IMR-90 (cell line): Measurements from ENCODE around the gene CDC42BPA. TPM values are rescaled to one million over a fixed set of nuclear protein-coding genes. Genes with fewer than 3 reads are reported as not detected.

Experiments used
- ATAC-seq: fragments of 200-7000 bp; cut with Tn5 transposase; 2 replicates; pipeline ENCODE4 v1.9.1; 2020; ENCODE audit warnings: low read depth, mild to moderate bottlenecking, moderate library complexity
- BruUV-seq: library from RNA; stranded (reverse); fragments of 400-500 nt; replicated peaks from 2 replicates; lab custom pipeline; 2021; lab: Mats Ljungman, UMichigan
- CTCF ChIA-PET: fragments of 300-600 bp; formaldehyde crosslinking; extraction: SDS; loops from one replicate; lab custom pipeline; 2021; ENCODE audit warnings: antibody characterized with exemption; lab: Yijun Ruan, JAX
- POLR2A ChIA-PET: fragments of 300-600 bp; sonication (Branson Sonifier 250); formaldehyde crosslinking; loops from one replicate; lab custom pipeline; 2022; ENCODE audit warnings: antibody characterized with exemption; ENCODE audit not compliant: unreplicated experiment; lab: Charles Lee
- DNase-seq: peaks from one replicate; pipeline ENCODE4 v3.0.0; 2013
- H2AFZ ChIP-seq: replicated peaks from 2 replicates; pipeline ENCODE3; 2013; ENCODE audit warnings: low read length, mild to moderate bottlenecking; ENCODE audit not compliant: poor library complexity
- H2AK5ac ChIP-seq: 2 replicates; pipeline ENCODE4 v1.6.1; 2013; ENCODE audit warnings: low read depth, low read length, inconsistent platforms
- H2AK9ac ChIP-seq: replicated peaks from 2 replicates; pipeline ENCODE3; 2013; ENCODE audit warnings: mild to moderate bottlenecking, low read depth, low read length, moderate library complexity; ENCODE audit not compliant: poor library complexity
- H2BK120ac ChIP-seq: 2 replicates; pipeline ENCODE4 v1.6.1; 2013; ENCODE audit warnings: low read depth, low read length, inconsistent platforms
- H2BK15ac ChIP-seq: 3 replicates; pipeline ENCODE4 v1.6.1; 2013; ENCODE audit warnings: low read depth, low read length, inconsistent platforms
- H2BK20ac ChIP-seq: 2 replicates; pipeline ENCODE4 v1.6.1; 2013; ENCODE audit warnings: low read depth, mild to moderate bottlenecking, inconsistent platforms, low read length, moderate library complexity
- H2BK5ac ChIP-seq: 2 replicates; pipeline ENCODE4 v1.6.1; 2013; ENCODE audit warnings: mild to moderate bottlenecking, low read depth, low read length, inconsistent platforms; ENCODE audit not compliant: poor library complexity, severe bottlenecking
- H3K14ac ChIP-seq: replicated peaks from 2 replicates; pipeline ENCODE4 v1.6.1; 2013; ENCODE audit warnings: low read depth, low read length, inconsistent platforms
- H3K18ac ChIP-seq: 2 replicates; pipeline ENCODE4 v1.6.1; 2013; ENCODE audit warnings: low read depth, low read length, control low read depth
- H3K23ac ChIP-seq: 2 replicates; pipeline ENCODE4 v1.6.1; 2013; ENCODE audit warnings: low read depth, low read length, inconsistent platforms
- H3K27ac ChIP-seq: 2 replicates; pipeline ENCODE4 v1.5.1; 2013; ENCODE audit warnings: mild to moderate bottlenecking, control low read depth, low read length; ENCODE audit not compliant: insufficient read depth
- H3K27me3 ChIP-seq: 2 replicates; pipeline ENCODE4 v1.6.1; 2013; ENCODE audit warnings: low read length; ENCODE audit not compliant: control insufficient read depth, insufficient read depth
- H3K36me3 ChIP-seq: 2 replicates; pipeline ENCODE4 v1.6.1; 2013; ENCODE audit warnings: low read length, mixed read lengths; ENCODE audit not compliant: control insufficient read depth, insufficient read depth
- H3K4ac ChIP-seq: 2 replicates; pipeline ENCODE4 v1.6.1; 2013; ENCODE audit warnings: low read depth, low read length, inconsistent platforms
- H3K4me1 ChIP-seq: 2 replicates; pipeline ENCODE4 v1.6.1; 2013; ENCODE audit warnings: low read length, mixed read lengths; ENCODE audit not compliant: control insufficient read depth, insufficient read depth
- H3K4me2 ChIP-seq: 2 replicates; pipeline ENCODE4 v1.6.1; 2013; ENCODE audit warnings: low read depth, mild to moderate bottlenecking, control low read depth, low read length, moderate library complexity
- H3K4me3 ChIP-seq: 2 replicates; pipeline ENCODE4 v1.5.1; 2013; ENCODE audit warnings: low read depth, mild to moderate bottlenecking, control low read depth, low read length, moderate library complexity; ENCODE audit not compliant: insufficient read depth
- H3K56ac ChIP-seq: 2 replicates; pipeline ENCODE4 v1.6.1; 2013; ENCODE audit warnings: low read length, inconsistent platforms; ENCODE audit not compliant: insufficient read depth; ENCODE audit errors: extremely low read depth
- H3K79me1 ChIP-seq, 2 experiments: 2 replicates each; pipeline ENCODE4 v1.6.1; 2013; ENCODE audit warnings: low read length in 2 of 2, inconsistent platforms in 1 of 2, low read depth in 1 of 2
- H3K9ac ChIP-seq: 2 replicates; pipeline ENCODE4 v1.6.1; 2013; ENCODE audit warnings: low read depth, low read length, control low read depth
- H3K9me1 ChIP-seq: 2 replicates; pipeline ENCODE4 v1.6.1; 2013; ENCODE audit warnings: low read length, inconsistent platforms; ENCODE audit not compliant: insufficient read depth
- H3K9me3 ChIP-seq: 2 replicates; pipeline ENCODE4 v1.6.1; 2013; ENCODE audit warnings: low read length; ENCODE audit not compliant: control insufficient read depth, insufficient read depth
- H4K20me1 ChIP-seq: 2 replicates; pipeline ENCODE4 v1.6.1; 2013; ENCODE audit warnings: low read length, inconsistent platforms; ENCODE audit not compliant: insufficient read depth
- H4K5ac ChIP-seq: 2 replicates; pipeline ENCODE4 v1.6.1; 2013; ENCODE audit warnings: mild to moderate bottlenecking, low read depth, low read length, control low read depth
- H4K8ac ChIP-seq, 2 experiments: 2 replicates each; pipeline ENCODE4 v1.6.1; 2013; ENCODE audit warnings: low read depth in 2 of 2, low read length in 2 of 2, control low read depth in 1 of 2, inconsistent platforms in 1 of 2
- H4K91ac ChIP-seq: 2 replicates; pipeline ENCODE4 v1.6.1; 2013; ENCODE audit warnings: low read depth, low read length, inconsistent platforms; ENCODE audit not compliant: insufficient read depth
- CEBPB ChIP-seq: IDR thresholded peaks from 2 replicates; pipeline ENCODE4 v1.6.1; 2012; ENCODE audit warnings: low read depth, low read length, improper control_type of control experiment
- CTCF ChIP-seq: conservative IDR thresholded peaks from 2 replicates; pipeline ENCODE4 v1.5.1; 2012; ENCODE audit warnings: mild to moderate bottlenecking, low read depth, low read length, improper control_type of control experiment
- MAZ ChIP-seq: IDR thresholded peaks from 2 replicates; pipeline ENCODE4 v1.6.1; 2012; ENCODE audit warnings: low read depth, mild to moderate bottlenecking, low read length, improper control_type of control experiment, moderate library complexity, borderline replicate concordance
- WGBS, 2 experiments: methylation state at CpG; one replicate each; pipeline versions ENCODE4 v1.1.5 to v1.1.7; 2013; ENCODE audit warnings: missing lambda C conversion rate in 2 of 2; ENCODE audit not compliant: insufficient read length in 1 of 2; ENCODE audit errors: extremely low coverage in 2 of 2; 5-methylcytosine and 5-hydroxymethylcytosine counted together
- dilution Hi-C: fragments of 300-500 bp; cut with HindIII; formaldehyde crosslinking; loops from one replicate; pipeline ENCODE4 v1.14.3; 2018; ENCODE audit warnings: low sequenced_read_pairs; ENCODE audit not compliant: unreplicated experiment
- in situ Hi-C: fragments of 300-500 bp; cut with MboI; formaldehyde crosslinking; loops from 3 replicates; pipeline ENCODE4 v1.14.3; 2019; ENCODE audit warnings: low sequenced_read_pairs, inconsistent platforms, mixed read lengths
- intact Hi-C: fragments of 100-400 bp; cut with micrococcal nuclease; formaldehyde crosslinking; loops from 2 replicates; pipeline ENCODE4 v1.10.0; 2022
- polyA plus RNA-seq, 3 experiments: library from polyadenylated mRNA; depleted of rRNA; stranded (reverse); fragments of >200 nt; gene quantifications; 2 replicates each; pipeline ENCODE4 v1.2.3, GENCODE V29; 2012; ENCODE audit warnings: low replicate concordance in 1 of 3
- total RNA-seq: library from RNA; depleted of rRNA; stranded (reverse); fragments of >200 nt; gene quantifications from 2 replicates; pipeline ENCODE4 v1.2.3, GENCODE V29; 2012

Gene CDC42BPA
- total and polyA plus RNA-seq, 2 of the 4 experiments (the other 2 are of a cell fraction), result 9.4 to 27.8 TPM

- Histone ChIP-seq H3K4ac (no peak overlapping the region), H3K14ac (no peak overlapping the region), H3K9me3 (no peaks in the 10 kb centered on the region), H2BK20ac (no peak overlapping the region), H3K4me2 (no peak overlapping the region), H2BK15ac (no peak overlapping the region), H2BK120ac (no peak overlapping the region), H3K27ac (no peak overlapping the region), H3K9me1 (no peaks in the 10 kb centered on the region), H2BK5ac (no peak overlapping the region), H4K20me1 (no peaks in the 10 kb centered on the region), H3K4me3 (no peak overlapping the region), H3K18ac (no peak overlapping the region), H4K5ac (no peak overlapping the region), H3K36me3 (peaks cover 7% of the 10 kb centered on the region; the same call in 1 of the 2 replicates), H3K9ac (no peak overlapping the region), H2AFZ (no peak overlapping the region), H3K79me1 (no peaks in the 10 kb centered on the region), H3K23ac (no peak overlapping the region), H3K27me3 (no peaks in the 10 kb centered on the region), H3K56ac (no peak overlapping the region), H2AK5ac (no peak overlapping the region), H4K8ac (no peak overlapping the region), H3K4me1 (no peaks in the 10 kb centered on the region), H2AK9ac (peak overlapping the region; percentile 55), H4K91ac (no peak overlapping the region)
- no peak for TF ChIP-seq MAZ
- TF ChIP-seq CEBPB, result no peak
- no peak for TF ChIP-seq CTCF
- DNase-seq (no peak), ATAC-seq (no peak)
- WGBS, 2 experiments, result 96% methylated on average over 5 of the region's 31 CpGs; no CpG with 5 or more reads in 1 of the 2 experiments
- POLR2A ChIA-PET, result no interaction called here
- CTCF ChIA-PET, result no interaction called here
- BruUV-seq, result no TSS peak
- dilution Hi-C loops (no loop called here), in situ Hi-C loops (no loop called here), intact Hi-C loops (loop anchor here (10.0 kb wide), 1 partner anchor 438 kb away; the partner anchor contains the start of gene STUM)
Measured at GRCh38 chr1:226982451-226983177, 335.7 kb downstream of the CDC42BPA start.
